Colonic mucosa (tissue), 4 donors: Measurements from ENCODE around the gene SULT4A1. TPM values are rescaled to one million over a fixed set of nuclear protein-coding genes. Genes with fewer than 3 reads are reported as not detected.

Experiments used
- DNase-seq: peaks from one replicate; pipeline ENCODE4 v3.0.0-alpha.2; 2020
- H3K27ac ChIP-seq: fragments of 200-600 bp; one replicate; pipeline ENCODE4 v1.8.0; 2021
- H3K27me3 ChIP-seq: fragments of 200-600 bp; one replicate; pipeline ENCODE4 v1.8.0; 2021
- H3K36me3 ChIP-seq: fragments of 200-600 bp; one replicate; pipeline ENCODE4 v1.8.0; 2021
- H3K4me1 ChIP-seq: fragments of 200-600 bp; one replicate; pipeline ENCODE4 v1.8.0; 2021; ENCODE audit warnings: mild to moderate bottlenecking
- H3K4me3 ChIP-seq: fragments of 200-600 bp; one replicate; pipeline ENCODE4 v1.8.0; 2021
- H3K9ac ChIP-seq, 2 donors: one replicate each; pipeline ENCODE4 v1.7.0; 2013; ENCODE audit warnings: control low read depth in 2 of 2, low read depth in 2 of 2, low read length in 2 of 2
- H3K9me3 ChIP-seq: fragments of 200-600 bp; one replicate; pipeline ENCODE4 v1.8.0; 2021
- CTCF ChIP-seq: fragments of 200-600 bp; IDR thresholded peaks from one replicate; pipeline ENCODE4 v1.8.0; 2022; ENCODE audit warnings: antibody characterized with exemption, mild to moderate bottlenecking
- intact Hi-C: fragments of 100-400 bp; cut with DNase I; formaldehyde crosslinking; loops from one replicate; pipeline ENCODE4 v1.14.1; 2022
- total RNA-seq, 2 donors: library from RNA; stranded (reverse); fragmentation: NEBNext Ultra II Directional in 1 of 2; extraction: Animal tissue kit (Norgen Biotek cat#: 25700) in 1 of 2; gene quantifications; one replicate each; pipeline ENCODE4 v1.2.1, GENCODE V29; 2021
- donor health status: healthy.
- donor health status: DM: no; HTN: no; CAD: no.
- donor health status: DM: no; HTN: no; CAD: no.

Gene SULT4A1
- total RNA-seq, 2 donors from 2014 or later = 0.10 to 0.82 TPM

- H3K4me3 ChIP-seq = no peak overlapping the region
- no peaks in the 10 kb centered on the region for H3K27me3 ChIP-seq
- no peaks in the 10 kb centered on the region for H3K9me3 ChIP-seq
- no peak overlapping the region for H3K27ac ChIP-seq
- H3K9ac ChIP-seq = no peak overlapping the region
- TF ChIP-seq CTCF = no peak
- no peak for DNase-seq
- no peaks in the 10 kb centered on the region for H3K4me1 ChIP-seq
- intact Hi-C loops = loop anchor here (10.0 kb wide), 1 partner anchor 56 kb away; no protein-coding TSS in a partner anchor
- no peaks in the 10 kb centered on the region for H3K36me3 ChIP-seq
Observed at GRCh38 chr22:43848366-43849171, 13.7 kb downstream of the SULT4A1 start.

- Histone ChIP-seq H3K9me3 (no peaks in the 10 kb centered on the region), H3K9ac (no peak overlapping the region), H3K4me3 (no peak overlapping the region), H3K27me3 (no peaks in the 10 kb centered on the region), H3K4me1 (no peaks in the 10 kb centered on the region), H3K27ac (no peak overlapping the region), H3K36me3 (no peaks in the 10 kb centered on the region)
- no peak for TF ChIP-seq CTCF
- intact Hi-C loops = loop anchor here (10.0 kb wide), 1 partner anchor 57 kb away; no protein-coding TSS in a partner anchor
- DNase-seq = no peak
Observed at GRCh38 chr22:43847376-43848289, 14.7 kb downstream of the SULT4A1 start.

- H3K9ac ChIP-seq = no peak overlapping the region
- no peak overlapping the region for H3K27ac ChIP-seq
- no peaks in the 10 kb centered on the region for H3K36me3 ChIP-seq
- H3K4me3 ChIP-seq = no peak overlapping the region
- no peaks in the 10 kb centered on the region for H3K9me3 ChIP-seq
- no peaks in the 10 kb centered on the region for H3K27me3 ChIP-seq
- no peaks in the 10 kb centered on the region for H3K4me1 ChIP-seq
- no peak for TF ChIP-seq CTCF
- DNase-seq = no peak
- intact Hi-C loops = loop anchor here (10.0 kb wide), 1 partner anchor 58 kb away; no protein-coding TSS in a partner anchor
Observed at GRCh38 chr22:43846966-43847365, 15.3 kb downstream of the SULT4A1 start.

GRCh38 chr22:43845981-43846380 lies 16.3 kb downstream of the SULT4A1 start:
- H3K27ac ChIP-seq = no peak overlapping the region
- H3K4me1 ChIP-seq = no peaks in the 10 kb centered on the region
- intact Hi-C loops = loop anchor here (10.0 kb wide), 1 partner anchor 59 kb away; no protein-coding TSS in a partner anchor
- H3K36me3 ChIP-seq = no peaks in the 10 kb centered on the region
- no peak for DNase-seq
- TF ChIP-seq CTCF = no peak
- no peak overlapping the region for H3K9ac ChIP-seq
- H3K4me3 ChIP-seq = no peak overlapping the region
- H3K9me3 ChIP-seq = no peaks in the 10 kb centered on the region
- no peaks in the 10 kb centered on the region for H3K27me3 ChIP-seq
